ENCODE data around the gene UGT1A1.
"Not testable (repeated sequence)": the region's sequence is repeated elsewhere in the genome, so short reads cannot be mapped to it uniquely, and the experiment has no call there.

Gene UGT1A1

DNA sequence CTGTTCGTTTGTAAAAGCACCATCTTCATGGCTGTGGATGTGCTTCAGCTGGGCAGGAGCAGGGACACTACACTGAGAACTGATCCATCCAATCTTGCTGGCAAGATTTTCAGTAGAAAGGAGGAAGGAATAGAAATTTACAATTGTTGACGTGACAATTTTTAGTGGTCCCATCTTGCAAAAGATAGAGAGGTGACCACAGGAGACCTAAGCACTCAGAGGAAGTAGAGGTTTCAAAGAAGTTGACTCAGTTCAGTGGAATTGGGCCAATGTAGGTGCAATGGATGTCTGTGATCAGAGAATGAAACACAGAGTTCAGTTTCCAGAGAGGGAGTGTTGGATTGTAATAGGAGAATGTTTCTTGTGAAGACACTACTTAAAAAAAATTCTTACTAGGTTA is 45.9 kb upstream of the UGT1A1 start:
- Histone ChIP-seq H3K4me1 (ENCODE audit: low read depth, poor library complexity, severe bottlenecking) (no peaks in the 10 kb centered on the region), H2AFZ (ENCODE audit: low read depth) (no peak overlapping the region), H3K27ac (no peak overlapping the region), H3K4me3 (IDR thresholded peaks at IDR 0.05; ENCODE audit: insufficient read depth, low read depth, low read length) (no peak overlapping the region), H3K4me2 (no peak overlapping the region), H3K79me2 (ENCODE audit: insufficient read depth, low read depth) (no peaks in the 10 kb centered on the region), H3K27me3 (ENCODE audit: insufficient read depth, low read depth) (no peaks in the 10 kb centered on the region), H4K20me1 (ENCODE audit: insufficient read depth) (no peaks in the 10 kb centered on the region), H3K9ac (no peak overlapping the region), H3K36me3 (ENCODE audit: insufficient read depth) (no peaks in the 10 kb centered on the region)
- TF ChIP-seq, protein P1, sequence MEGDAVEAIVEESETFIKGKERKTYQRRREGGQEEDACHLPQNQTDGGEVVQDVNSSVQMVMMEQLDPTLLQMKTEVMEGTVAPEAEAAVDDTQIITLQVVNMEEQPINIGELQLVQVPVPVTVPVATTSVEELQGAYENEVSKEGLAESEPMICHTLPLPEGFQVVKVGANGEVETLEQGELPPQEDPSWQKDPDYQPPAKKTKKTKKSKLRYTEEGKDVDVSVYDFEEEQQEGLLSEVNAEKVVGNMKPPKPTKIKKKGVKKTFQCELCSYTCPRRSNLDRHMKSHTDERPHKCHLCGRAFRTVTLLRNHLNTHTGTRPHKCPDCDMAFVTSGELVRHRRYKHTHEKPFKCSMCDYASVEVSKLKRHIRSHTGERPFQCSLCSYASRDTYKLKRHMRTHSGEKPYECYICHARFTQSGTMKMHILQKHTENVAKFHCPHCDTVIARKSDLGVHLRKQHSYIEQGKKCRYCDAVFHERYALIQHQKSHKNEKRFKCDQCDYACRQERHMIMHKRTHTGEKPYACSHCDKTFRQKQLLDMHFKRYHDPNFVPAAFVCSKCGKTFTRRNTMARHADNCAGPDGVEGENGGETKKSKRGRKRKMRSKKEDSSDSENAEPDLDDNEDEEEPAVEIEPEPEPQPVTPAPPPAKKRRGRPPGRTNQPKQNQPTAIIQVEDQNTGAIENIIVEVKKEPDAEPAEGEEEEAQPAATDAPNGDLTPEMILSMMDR (conservative IDR thresholded peaks at IDR 0.05; ENCODE audit: low read depth, low read length): no peak

DNA sequence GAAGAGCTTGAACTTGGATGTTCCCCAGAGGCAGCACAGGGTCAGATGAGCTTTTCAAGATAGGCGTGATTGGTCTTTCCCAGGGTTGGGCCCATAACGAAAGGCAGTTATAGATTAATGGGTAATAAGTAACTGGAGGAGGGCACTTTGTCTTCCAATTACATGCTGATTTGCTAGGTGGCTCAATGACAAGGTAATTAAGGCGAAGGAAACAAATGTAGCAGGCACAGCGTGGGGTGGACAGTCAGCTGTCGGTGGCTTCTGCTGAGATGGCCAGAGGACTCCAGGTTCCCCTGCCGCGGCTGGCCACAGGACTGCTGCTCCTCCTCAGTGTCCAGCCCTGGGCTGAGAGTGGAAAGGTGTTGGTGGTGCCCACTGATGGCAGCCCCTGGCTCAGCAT is 41.5 kb upstream of the UGT1A1 start, which contains the start of gene UGT1A4:
Gene UGT1A4 (plus strand): TSS at position 185 of the 400 bp plus-strand sequence. CDS start 85 bp downstream, at position 270.
- no peak within 1 kb of the TSS for H3K27ac ChIP-seq
- H4K20me1 ChIP-seq (ENCODE audit: insufficient read depth): no peaks in the 10 kb centered on the region
- no peaks in the 10 kb centered on the region for H3K27me3 ChIP-seq (ENCODE audit: insufficient read depth, low read depth)
- H2AFZ ChIP-seq (ENCODE audit: low read depth): no peak within 1 kb of the TSS
- no peaks in the 10 kb centered on the region for H3K36me3 ChIP-seq (ENCODE audit: insufficient read depth)
- no peak within 1 kb of the TSS for H3K4me3 ChIP-seq (IDR thresholded peaks at IDR 0.05; ENCODE audit: insufficient read depth, low read depth, low read length)
- no peaks in the 10 kb centered on the region for H3K79me2 ChIP-seq (ENCODE audit: insufficient read depth, low read depth)
- no peaks in the 10 kb centered on the region for H3K4me1 ChIP-seq (ENCODE audit: low read depth, poor library complexity, severe bottlenecking)
- TF ChIP-seq, protein P1 (conservative IDR thresholded peaks at IDR 0.05; ENCODE audit: low read depth, low read length): no peak
- H3K4me2 ChIP-seq: no peak within 1 kb of the TSS
- H3K9ac ChIP-seq: no peak within 1 kb of the TSS

DNA sequence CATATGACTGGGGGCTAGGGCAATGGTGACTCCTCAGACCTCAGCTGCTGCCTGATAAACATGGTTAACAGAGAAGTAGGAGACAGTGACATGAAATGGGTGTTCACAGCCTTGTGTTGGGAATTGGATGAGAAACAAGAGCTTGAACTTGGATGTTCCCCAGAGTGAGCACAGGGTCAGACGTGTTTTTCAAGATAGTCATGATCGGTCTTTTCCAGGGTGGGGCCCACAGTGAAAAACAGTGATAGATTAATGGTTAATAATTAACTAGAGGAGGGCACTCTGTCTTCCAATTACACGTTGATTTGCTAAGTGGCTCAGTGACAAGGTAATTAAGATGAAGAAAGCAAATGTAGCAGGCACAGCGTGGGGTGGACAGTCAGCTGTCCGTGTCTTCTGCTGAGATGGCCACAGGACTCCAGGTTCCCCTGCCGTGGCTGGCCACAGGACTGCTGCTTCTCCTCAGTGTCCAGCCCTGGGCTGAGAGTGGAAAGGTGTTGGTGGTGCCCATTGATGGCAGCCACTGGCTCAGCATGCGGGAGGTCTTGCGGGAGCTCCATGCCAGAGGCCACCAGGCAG is 31.3 kb upstream of the UGT1A1 start, which contains the start of gene UGT1A3:
Gene UGT1A3 (plus strand): TSS at position 320 of the 579 bp plus-strand sequence. CDS start 85 bp downstream, at position 405.
- no peaks in the 10 kb centered on the region for H4K20me1 ChIP-seq (ENCODE audit: insufficient read depth)
- H3K4me1 ChIP-seq (ENCODE audit: low read depth, poor library complexity, severe bottlenecking): no peaks in the 10 kb centered on the region
- TF ChIP-seq, protein P1 (conservative IDR thresholded peaks at IDR 0.05; ENCODE audit: low read depth, low read length): no peak
- no peak within 1 kb of the TSS for H3K9ac ChIP-seq
- no peak within 1 kb of the TSS for H2AFZ ChIP-seq (ENCODE audit: low read depth)
- no peak within 1 kb of the TSS for H3K4me3 ChIP-seq (IDR thresholded peaks at IDR 0.05; ENCODE audit: insufficient read depth, low read depth, low read length)
- no peaks in the 10 kb centered on the region for H3K36me3 ChIP-seq (ENCODE audit: insufficient read depth)
- H3K79me2 ChIP-seq (ENCODE audit: insufficient read depth, low read depth): no peaks in the 10 kb centered on the region
- no peaks in the 10 kb centered on the region for H3K27me3 ChIP-seq (ENCODE audit: insufficient read depth, low read depth)
- no peak within 1 kb of the TSS for H3K27ac ChIP-seq
- no peak within 1 kb of the TSS for H3K4me2 ChIP-seq

DNA sequence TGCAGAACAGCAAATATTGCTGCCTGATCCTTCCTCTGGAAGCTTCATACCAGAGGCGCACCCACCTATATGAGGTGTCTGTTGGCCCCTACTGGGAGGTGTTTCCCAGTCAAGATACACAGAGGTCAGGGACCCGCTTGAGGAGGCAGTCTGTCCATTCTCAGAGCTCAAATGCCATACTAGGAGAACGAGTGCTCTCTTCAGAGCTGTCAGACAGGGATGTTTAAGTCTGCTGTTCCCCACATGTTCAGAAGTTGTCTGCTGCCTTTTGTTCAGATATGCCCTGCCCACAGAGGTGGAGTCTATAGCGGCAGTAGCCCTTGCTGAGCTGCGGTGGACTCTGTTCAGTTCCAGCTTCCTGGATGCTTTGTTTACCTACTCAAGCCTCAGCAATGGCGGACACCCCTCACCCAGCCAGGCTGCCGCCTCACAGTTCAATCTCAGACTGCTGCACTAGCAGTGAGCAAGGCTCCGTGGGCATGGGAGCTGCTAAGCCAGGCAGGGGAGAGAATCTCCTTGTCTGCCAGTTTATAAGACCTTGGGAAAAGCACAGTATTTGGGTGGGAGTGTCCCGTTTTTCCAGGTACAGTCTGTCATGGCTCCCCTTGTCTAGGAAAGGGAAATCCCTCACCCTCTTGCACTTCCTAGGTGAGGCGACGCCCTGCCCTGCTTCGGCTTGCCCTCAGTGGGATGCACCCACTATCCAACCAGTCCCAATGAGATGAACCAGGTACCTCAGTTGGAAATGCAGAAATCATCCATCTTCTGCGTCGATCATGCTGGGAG is 23.0 kb upstream of the UGT1A1 start:
- H3K9ac ChIP-seq; H3K4me2 ChIP-seq; H3K4me1 ChIP-seq (ENCODE audit: low read depth, poor library complexity, severe bottlenecking); H3K36me3 ChIP-seq (ENCODE audit: insufficient read depth); H3K27ac ChIP-seq; H3K27me3 ChIP-seq (ENCODE audit: insufficient read depth, low read depth); H3K4me3 ChIP-seq (IDR thresholded peaks at IDR 0.05; ENCODE audit: insufficient read depth, low read depth, low read length); H4K20me1 ChIP-seq (ENCODE audit: insufficient read depth); H2AFZ ChIP-seq (ENCODE audit: low read depth); H3K79me2 ChIP-seq (ENCODE audit: insufficient read depth, low read depth): not testable (repeated sequence)

DNA sequence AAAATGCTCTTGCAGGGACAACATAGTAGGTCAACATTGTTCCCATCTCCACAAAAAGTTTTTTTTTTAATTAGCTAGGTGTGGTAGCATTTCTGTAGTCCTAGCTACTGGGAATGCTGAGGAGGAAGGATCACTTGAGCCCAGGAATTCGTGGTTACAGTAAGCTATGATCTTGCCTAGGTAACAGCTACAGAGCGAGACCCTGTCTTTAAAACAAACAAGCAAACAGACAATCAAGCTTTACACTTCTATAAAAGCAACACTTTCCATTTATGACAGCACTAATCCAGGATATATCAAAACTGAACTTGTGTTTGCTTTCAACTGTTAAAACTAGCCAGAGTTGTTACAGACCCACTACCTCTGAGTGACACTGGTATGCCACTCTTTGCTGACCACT is 19.2 kb upstream of the UGT1A1 start:
- H3K4me3 ChIP-seq (IDR thresholded peaks at IDR 0.05; ENCODE audit: insufficient read depth, low read depth, low read length): no peak overlapping the region
- H3K36me3 ChIP-seq (ENCODE audit: insufficient read depth): no peaks in the 10 kb centered on the region
- H3K79me2 ChIP-seq (ENCODE audit: insufficient read depth, low read depth): no peaks in the 10 kb centered on the region
- no peak overlapping the region for H3K4me2 ChIP-seq
- no peaks in the 10 kb centered on the region for H4K20me1 ChIP-seq (ENCODE audit: insufficient read depth)
- H2AFZ ChIP-seq (ENCODE audit: low read depth): no peak overlapping the region
- no peaks in the 10 kb centered on the region for H3K4me1 ChIP-seq (ENCODE audit: low read depth, poor library complexity, severe bottlenecking)
- TF ChIP-seq, protein P1 (conservative IDR thresholded peaks at IDR 0.05; ENCODE audit: low read depth, low read length): no peak
- H3K27ac ChIP-seq: no peak overlapping the region
- no peaks in the 10 kb centered on the region for H3K27me3 ChIP-seq (ENCODE audit: insufficient read depth, low read depth)
- no peak overlapping the region for H3K9ac ChIP-seq
